GM23338 (cell line): ENCODE data around the gene SPDL1. TPM values are rescaled to one million over a fixed set of nuclear protein-coding genes. Genes with fewer than 3 reads are reported as not detected.

ENCODE experiments used
- ATAC-seq: fragments of 200-7000 bp; cut with Tn5 transposase; 3 replicates; pipeline ENCODE4 v1.9.1; 2020
- DNase-seq: peaks from one replicate; pipeline ENCODE4 v3.0.0-alpha.2; 2015; ENCODE audit warnings: low spot score
- H2AFZ ChIP-seq: fragments of 200-600 bp; sonication (generic); 2 replicates; pipeline ENCODE4 v1.8.0; 2016; ENCODE audit warnings: antibody characterized with exemption, mild to moderate bottlenecking, moderate library complexity
- H3F3A ChIP-seq: fragments of 200-600 bp; sonication (generic); replicated peaks from 2 replicates; pipeline ENCODE4 v1.8.0; 2017; ENCODE audit warnings: antibody characterized with exemption, mixed run types, low read depth
- H3K27ac ChIP-seq: fragments of 200-600 bp; sonication (generic); 2 replicates; pipeline ENCODE4 v1.6.1; 2016; ENCODE audit warnings: low read depth
- H3K27me3 ChIP-seq: fragments of 200-600 bp; sonication (generic); 2 replicates; pipeline ENCODE4 v1.8.0; 2016; ENCODE audit warnings: mild to moderate bottlenecking, mixed run types, moderate library complexity; ENCODE audit not compliant: insufficient read depth
- H3K36me3 ChIP-seq: fragments of 200-600 bp; sonication (generic); 2 replicates; pipeline ENCODE4 v1.8.0; 2016; ENCODE audit warnings: mild to moderate bottlenecking; ENCODE audit not compliant: insufficient read depth
- H3K4me1 ChIP-seq: fragments of 200-600 bp; sonication (generic); 2 replicates; pipeline ENCODE4 v1.8.0; 2016; ENCODE audit warnings: mild to moderate bottlenecking, moderate library complexity; ENCODE audit not compliant: insufficient read depth
- H3K4me2 ChIP-seq: fragments of 200-600 bp; sonication (generic); 2 replicates; pipeline ENCODE4 v1.7.1; 2017; ENCODE audit warnings: mixed run types
- H3K4me3 ChIP-seq: fragments of 200-600 bp; sonication (generic); 2 replicates; pipeline ENCODE4 v1.6.1; 2016; ENCODE audit warnings: mixed run types
- H3K79me2 ChIP-seq: fragments of 200-600 bp; sonication (generic); replicated peaks from 2 replicates; pipeline ENCODE4 v1.8.0; 2017; ENCODE audit warnings: mild to moderate bottlenecking; ENCODE audit not compliant: insufficient read depth
- H3K9me2 ChIP-seq: fragments of 200-600 bp; sonication (generic); 2 replicates; pipeline ENCODE4 v1.8.0; 2017; ENCODE audit not compliant: insufficient read depth
- H4K20me1 ChIP-seq: fragments of 200-600 bp; sonication (generic); replicated peaks from 2 replicates; pipeline ENCODE4 v1.8.0; 2017; ENCODE audit warnings: mild to moderate bottlenecking; ENCODE audit not compliant: insufficient read depth
- H3K27ac Mint-ChIP-seq: 2 replicates; pipeline ENCODE4 v1.8.0; 2020; ENCODE audit warnings: inconsistent platforms, mild to moderate bottlenecking, moderate library complexity, mixed read lengths
- H3K27me3 Mint-ChIP-seq: 3 replicates; pipeline ENCODE4 v1.8.0; 2022; ENCODE audit warnings: low read depth, mild to moderate bottlenecking, moderate library complexity, mixed read lengths, inconsistent platforms; ENCODE audit not compliant: insufficient read depth, poor library complexity
- H3K36me3 Mint-ChIP-seq: 3 replicates; pipeline ENCODE4 v1.8.0; 2021; ENCODE audit warnings: low read depth, mild to moderate bottlenecking, inconsistent platforms, moderate library complexity, mixed read lengths
- H3K4me1 Mint-ChIP-seq: 3 replicates; pipeline ENCODE4 v1.8.0; 2020; ENCODE audit warnings: mild to moderate bottlenecking, inconsistent platforms, mixed read lengths
- H3K4me3 Mint-ChIP-seq: 3 replicates; pipeline ENCODE4 v1.8.0; 2021; ENCODE audit warnings: moderate library complexity, mild to moderate bottlenecking, inconsistent platforms, mixed read lengths
- H3K9me3 Mint-ChIP-seq: 3 replicates; pipeline ENCODE4 v1.8.0; 2020; ENCODE audit warnings: moderate library complexity, mild to moderate bottlenecking, inconsistent platforms, mixed read lengths
- CREB1 ChIP-seq: fragments of 250-450 bp; sonication (Bioruptor Pico); IDR thresholded peaks from 2 replicates; pipeline ENCODE4 v1.5.0; 2020; ENCODE audit warnings: low read depth, mild to moderate bottlenecking, moderate library complexity
- polyA plus RNA-seq: library from polyadenylated mRNA; unstranded; fragments of >200 nt; fragmentation: Nextera tagmentation; extraction: Ambion mirVana; gene quantifications from 2 replicates; pipeline ENCODE4 v1.2.1, GENCODE V29; 2016
- total RNA-seq: library from RNA; depleted of rRNA; stranded (reverse); fragments of >200 nt; shearing (Covaris generic); gene quantifications from 2 replicates; pipeline ENCODE4 v1.2.3, GENCODE V29; 2014
- TF ChIP-seq, protein P1 (sequence below): fragments of 250-450 bp; sonication (Bioruptor Pico); IDR thresholded peaks from 2 replicates; pipeline ENCODE4 v1.5.0; 2020; ENCODE audit warnings: mild to moderate bottlenecking, moderate library complexity
- TF ChIP-seq, protein P2 (sequence below): IDR thresholded peaks from one replicate; pipeline ENCODE4 v1.6.1; 2018; ENCODE audit warnings: antibody characterized with exemption; ENCODE audit not compliant: unreplicated experiment

The SPDL1 gene
- total and polyA plus RNA-seq, 2 experiments from 2014 or later, result 76.9 to 79.6 TPM

DNA sequence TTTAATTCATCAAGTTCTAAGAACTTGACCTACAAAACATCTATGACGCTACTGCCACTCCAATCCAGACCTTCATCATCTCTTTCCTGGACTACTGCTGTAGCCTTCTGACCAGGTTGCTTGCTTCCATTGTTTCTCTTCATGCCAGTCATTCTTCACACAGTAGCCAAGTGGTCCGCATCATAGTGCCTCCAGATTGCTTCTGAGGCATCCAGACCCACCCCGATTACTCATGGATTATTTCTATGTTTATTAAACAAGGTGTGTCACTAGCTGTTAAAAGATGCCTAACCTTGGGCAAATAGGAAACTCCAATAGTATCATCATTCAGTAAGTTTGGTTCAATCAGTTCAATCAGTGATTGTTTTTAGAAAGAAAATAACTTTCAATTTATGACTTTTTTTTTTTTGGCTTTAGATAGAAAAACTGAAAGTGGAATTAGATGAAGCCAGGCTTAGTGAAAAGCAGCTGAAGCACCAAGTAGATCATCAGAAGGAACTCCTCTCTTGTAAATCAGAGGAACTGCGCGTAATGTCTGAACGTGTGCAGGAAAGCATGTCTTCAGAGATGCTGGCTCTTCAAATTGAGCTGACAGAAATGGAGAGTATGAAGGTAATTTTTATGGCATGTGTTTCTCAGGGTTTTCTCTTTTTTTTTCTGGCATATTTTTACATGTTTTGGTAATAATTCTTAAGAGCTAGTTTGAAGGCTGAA is 9.5 kb downstream of the SPDL1 start (continued):
- TF ChIP-seq, protein P1, sequence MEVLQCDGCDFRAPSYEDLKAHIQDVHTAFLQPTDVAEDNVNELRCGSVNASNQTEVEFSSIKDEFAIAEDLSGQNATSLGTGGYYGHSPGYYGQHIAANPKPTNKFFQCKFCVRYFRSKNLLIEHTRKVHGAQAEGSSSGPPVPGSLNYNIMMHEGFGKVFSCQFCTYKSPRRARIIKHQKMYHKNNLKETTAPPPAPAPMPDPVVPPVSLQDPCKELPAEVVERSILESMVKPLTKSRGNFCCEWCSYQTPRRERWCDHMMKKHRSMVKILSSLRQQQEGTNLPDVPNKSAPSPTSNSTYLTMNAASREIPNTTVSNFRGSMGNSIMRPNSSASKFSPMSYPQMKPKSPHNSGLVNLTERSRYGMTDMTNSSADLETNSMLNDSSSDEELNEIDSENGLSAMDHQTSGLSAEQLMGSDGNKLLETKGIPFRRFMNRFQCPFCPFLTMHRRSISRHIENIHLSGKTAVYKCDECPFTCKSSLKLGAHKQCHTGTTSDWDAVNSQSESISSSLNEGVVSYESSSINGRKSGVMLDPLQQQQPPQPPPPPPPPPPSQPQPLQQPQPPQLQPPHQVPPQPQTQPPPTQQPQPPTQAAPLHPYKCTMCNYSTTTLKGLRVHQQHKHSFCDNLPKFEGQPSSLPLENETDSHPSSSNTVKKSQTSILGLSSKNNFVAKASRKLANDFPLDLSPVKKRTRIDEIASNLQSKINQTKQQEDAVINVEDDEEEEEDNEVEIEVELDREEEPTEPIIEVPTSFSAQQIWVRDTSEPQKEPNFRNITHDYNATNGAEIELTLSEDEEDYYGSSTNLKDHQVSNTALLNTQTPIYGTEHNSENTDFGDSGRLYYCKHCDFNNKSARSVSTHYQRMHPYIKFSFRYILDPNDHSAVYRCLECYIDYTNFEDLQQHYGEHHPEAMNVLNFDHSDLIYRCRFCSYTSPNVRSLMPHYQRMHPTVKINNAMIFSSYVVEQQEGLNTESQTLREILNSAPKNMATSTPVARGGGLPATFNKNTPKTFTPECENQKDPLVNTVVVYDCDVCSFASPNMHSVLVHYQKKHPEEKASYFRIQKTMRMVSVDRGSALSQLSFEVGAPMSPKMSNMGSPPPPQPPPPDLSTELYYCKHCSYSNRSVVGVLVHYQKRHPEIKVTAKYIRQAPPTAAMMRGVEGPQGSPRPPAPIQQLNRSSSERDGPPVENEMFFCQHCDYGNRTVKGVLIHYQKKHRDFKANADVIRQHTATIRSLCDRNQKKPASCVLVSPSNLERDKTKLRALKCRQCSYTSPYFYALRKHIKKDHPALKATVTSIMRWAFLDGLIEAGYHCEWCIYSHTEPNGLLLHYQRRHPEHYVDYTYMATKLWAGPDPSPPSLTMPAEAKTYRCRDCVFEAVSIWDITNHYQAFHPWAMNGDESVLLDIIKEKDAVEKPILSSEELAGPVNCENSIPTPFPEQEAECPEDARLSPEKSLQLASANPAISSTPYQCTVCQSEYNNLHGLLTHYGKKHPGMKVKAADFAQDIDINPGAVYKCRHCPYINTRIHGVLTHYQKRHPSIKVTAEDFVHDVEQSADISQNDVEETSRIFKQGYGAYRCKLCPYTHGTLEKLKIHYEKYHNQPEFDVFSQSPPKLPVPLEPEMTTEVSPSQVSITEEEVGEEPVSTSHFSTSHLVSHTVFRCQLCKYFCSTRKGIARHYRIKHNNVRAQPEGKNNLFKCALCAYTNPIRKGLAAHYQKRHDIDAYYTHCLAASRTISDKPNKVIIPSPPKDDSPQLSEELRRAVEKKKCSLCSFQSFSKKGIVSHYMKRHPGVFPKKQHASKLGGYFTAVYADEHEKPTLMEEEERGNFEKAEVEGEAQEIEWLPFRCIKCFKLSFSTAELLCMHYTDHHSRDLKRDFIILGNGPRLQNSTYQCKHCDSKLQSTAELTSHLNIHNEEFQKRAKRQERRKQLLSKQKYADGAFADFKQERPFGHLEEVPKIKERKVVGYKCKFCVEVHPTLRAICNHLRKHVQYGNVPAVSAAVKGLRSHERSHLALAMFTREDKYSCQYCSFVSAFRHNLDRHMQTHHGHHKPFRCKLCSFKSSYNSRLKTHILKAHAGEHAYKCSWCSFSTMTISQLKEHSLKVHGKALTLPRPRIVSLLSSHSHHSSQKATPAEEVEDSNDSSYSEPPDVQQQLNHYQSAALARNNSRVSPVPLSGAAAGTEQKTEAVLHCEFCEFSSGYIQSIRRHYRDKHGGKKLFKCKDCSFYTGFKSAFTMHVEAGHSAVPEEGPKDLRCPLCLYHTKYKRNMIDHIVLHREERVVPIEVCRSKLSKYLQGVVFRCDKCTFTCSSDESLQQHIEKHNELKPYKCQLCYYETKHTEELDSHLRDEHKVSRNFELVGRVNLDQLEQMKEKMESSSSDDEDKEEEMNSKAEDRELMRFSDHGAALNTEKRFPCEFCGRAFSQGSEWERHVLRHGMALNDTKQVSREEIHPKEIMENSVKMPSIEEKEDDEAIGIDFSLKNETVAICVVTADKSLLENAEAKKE (CRISPR knock-in tag), result no peak

DNA sequence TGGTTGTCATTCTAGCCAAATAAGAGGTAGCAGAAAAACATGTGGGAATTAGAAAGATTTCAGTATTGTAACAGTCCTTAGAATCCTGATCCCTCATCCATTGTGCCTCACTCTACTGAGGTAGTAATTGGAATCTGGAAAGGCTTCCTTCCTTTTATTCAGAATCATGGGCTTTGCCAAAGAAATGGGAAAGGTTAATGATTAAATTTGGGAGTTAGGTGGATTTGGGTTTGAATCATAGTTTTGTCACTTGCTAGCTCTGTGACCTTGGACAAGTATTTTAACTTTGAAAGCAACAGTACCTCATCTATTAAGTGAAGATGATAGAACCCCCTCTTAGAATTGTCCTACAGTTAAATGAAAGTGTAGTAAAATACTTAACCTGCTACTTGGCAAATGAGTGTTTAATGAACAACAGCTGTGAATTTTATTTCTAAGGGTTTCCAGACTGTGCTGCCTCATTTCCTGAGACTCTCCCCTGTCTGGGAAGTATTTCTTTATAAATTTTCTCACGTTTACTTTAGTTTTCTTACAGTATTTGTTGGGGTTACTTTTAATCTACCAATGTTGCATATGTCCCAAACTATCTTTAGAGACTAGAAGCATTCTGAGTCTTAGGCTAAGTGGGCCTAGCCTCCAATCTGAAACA is 11.7 kb downstream of the SPDL1 start:
- no peaks in the 10 kb centered on the region for H3K4me1 Mint-ChIP-seq
- no peak overlapping the region for H3K27ac Mint-ChIP-seq
- TF ChIP-seq, protein P2, sequence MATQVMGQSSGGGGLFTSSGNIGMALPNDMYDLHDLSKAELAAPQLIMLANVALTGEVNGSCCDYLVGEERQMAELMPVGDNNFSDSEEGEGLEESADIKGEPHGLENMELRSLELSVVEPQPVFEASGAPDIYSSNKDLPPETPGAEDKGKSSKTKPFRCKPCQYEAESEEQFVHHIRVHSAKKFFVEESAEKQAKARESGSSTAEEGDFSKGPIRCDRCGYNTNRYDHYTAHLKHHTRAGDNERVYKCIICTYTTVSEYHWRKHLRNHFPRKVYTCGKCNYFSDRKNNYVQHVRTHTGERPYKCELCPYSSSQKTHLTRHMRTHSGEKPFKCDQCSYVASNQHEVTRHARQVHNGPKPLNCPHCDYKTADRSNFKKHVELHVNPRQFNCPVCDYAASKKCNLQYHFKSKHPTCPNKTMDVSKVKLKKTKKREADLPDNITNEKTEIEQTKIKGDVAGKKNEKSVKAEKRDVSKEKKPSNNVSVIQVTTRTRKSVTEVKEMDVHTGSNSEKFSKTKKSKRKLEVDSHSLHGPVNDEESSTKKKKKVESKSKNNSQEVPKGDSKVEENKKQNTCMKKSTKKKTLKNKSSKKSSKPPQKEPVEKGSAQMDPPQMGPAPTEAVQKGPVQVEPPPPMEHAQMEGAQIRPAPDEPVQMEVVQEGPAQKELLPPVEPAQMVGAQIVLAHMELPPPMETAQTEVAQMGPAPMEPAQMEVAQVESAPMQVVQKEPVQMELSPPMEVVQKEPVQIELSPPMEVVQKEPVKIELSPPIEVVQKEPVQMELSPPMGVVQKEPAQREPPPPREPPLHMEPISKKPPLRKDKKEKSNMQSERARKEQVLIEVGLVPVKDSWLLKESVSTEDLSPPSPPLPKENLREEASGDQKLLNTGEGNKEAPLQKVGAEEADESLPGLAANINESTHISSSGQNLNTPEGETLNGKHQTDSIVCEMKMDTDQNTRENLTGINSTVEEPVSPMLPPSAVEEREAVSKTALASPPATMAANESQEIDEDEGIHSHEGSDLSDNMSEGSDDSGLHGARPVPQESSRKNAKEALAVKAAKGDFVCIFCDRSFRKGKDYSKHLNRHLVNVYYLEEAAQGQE, result no peak
- TF ChIP-seq CREB1 (CRISPR knock-in tag), result no peak

More for the DNA sequence above, 11.7 kb downstream of the SPDL1 start:
- no peak overlapping the region for H3K4me2 ChIP-seq
- H3K4me1 ChIP-seq, result no peaks in the 10 kb centered on the region
- Mint-ChIP-seq H3K9me3 (no peaks in the 10 kb centered on the region), H3K27me3 (no peaks in the 10 kb centered on the region), H3K36me3 (peaks cover 90% of the 10 kb centered on the region), H3K4me3 (no peak overlapping the region)
- DNase-seq (no peak), ATAC-seq (no peak)
- H2AFZ ChIP-seq, result no peak overlapping the region
- no peaks in the 10 kb centered on the region for H3F3A ChIP-seq
- H3K4me3 ChIP-seq, result no peak overlapping the region
- H3K27ac ChIP-seq, result no peak overlapping the region
- H4K20me1 ChIP-seq, result 0 out of 2 replicates have a peak, but pooled peaks cover 2% of the 10 kb centered on the region
- no peaks in the 10 kb centered on the region for H3K9me2 ChIP-seq
- no peaks in the 10 kb centered on the region for H3K79me2 ChIP-seq
- no peaks in the 10 kb centered on the region for H3K27me3 ChIP-seq
- peaks cover 86% of the 10 kb centered on the region for H3K36me3 ChIP-seq
